H9 (cell line): ENCODE data around the gene SCN5A. TPM values are rescaled to one million over a fixed set of nuclear protein-coding genes. Genes with fewer than 3 reads are reported as not detected.

ENCODE experiments used
- DNase-seq: peaks from one replicate; pipeline ENCODE4 v3.0.0-alpha.2; 2017
- H2AFZ ChIP-seq: one replicate; pipeline ENCODE4 v1.6.1; 2013; ENCODE audit warnings: mild to moderate bottlenecking, low read length, control low read depth, moderate library complexity
- H2AK5ac ChIP-seq: 2 replicates; pipeline ENCODE4 v1.6.1; 2013; ENCODE audit warnings: low read length, control low read depth, mixed read lengths; ENCODE audit not compliant: insufficient read length
- H2BK120ac ChIP-seq: one replicate; pipeline ENCODE4 v1.6.1; 2013; ENCODE audit warnings: low read depth, mild to moderate bottlenecking, low read length, control low read depth, inconsistent platforms; ENCODE audit not compliant: poor library complexity, severe bottlenecking
- H2BK12ac ChIP-seq: 2 replicates; pipeline ENCODE4 v1.6.1; 2013; ENCODE audit warnings: low read length, control low read depth, mixed read lengths, low read depth; ENCODE audit not compliant: insufficient read length
- H2BK15ac ChIP-seq: 2 replicates; pipeline ENCODE4 v1.6.1; 2013; ENCODE audit warnings: low read depth, low read length, control low read depth
- H2BK20ac ChIP-seq: one replicate; pipeline ENCODE4 v1.6.1; 2013; ENCODE audit warnings: low read depth, mild to moderate bottlenecking, low read length, control low read depth, inconsistent platforms; ENCODE audit not compliant: poor library complexity, severe bottlenecking
- H2BK5ac ChIP-seq: 2 replicates; pipeline ENCODE4 v1.6.1; 2013; ENCODE audit warnings: low read length, control low read depth, mixed read lengths; ENCODE audit not compliant: insufficient read length
- H3K14ac ChIP-seq: 2 replicates; pipeline ENCODE4 v1.6.1; 2013; ENCODE audit warnings: low read length, control low read depth; ENCODE audit not compliant: insufficient read depth
- H3K18ac ChIP-seq: 2 replicates; pipeline ENCODE4 v1.6.1; 2013; ENCODE audit warnings: low read depth, mild to moderate bottlenecking, mixed read lengths, low read length, control low read depth; ENCODE audit not compliant: insufficient read length
- H3K23ac ChIP-seq: 2 replicates; pipeline ENCODE4 v1.6.1; 2013; ENCODE audit warnings: low read length, control low read depth, mixed read lengths, low read depth; ENCODE audit not compliant: insufficient read length
- H3K23me2 ChIP-seq: 2 replicates; pipeline ENCODE4 v1.6.1; 2013; ENCODE audit warnings: low read depth, mild to moderate bottlenecking, mixed read lengths, low read length, control low read depth; ENCODE audit not compliant: insufficient read length, poor library complexity, severe bottlenecking
- H3K27ac ChIP-seq: 2 replicates; pipeline ENCODE4 v1.5.1; 2013; ENCODE audit warnings: low read length, control low read depth, mixed read lengths, low read depth; ENCODE audit not compliant: insufficient read length
- H3K27me3 ChIP-seq: 2 replicates; pipeline ENCODE4 v1.6.1; 2013; ENCODE audit warnings: low read length, control low read depth, inconsistent platforms; ENCODE audit not compliant: insufficient read depth
- H3K4ac ChIP-seq: 2 replicates; pipeline ENCODE4 v1.6.1; 2013; ENCODE audit warnings: low read depth, mild to moderate bottlenecking, control low read depth, inconsistent platforms, low read length, moderate library complexity
- H3K4me1 ChIP-seq: 2 replicates; pipeline ENCODE4 v1.6.1; 2013; ENCODE audit warnings: low read length, control low read depth, inconsistent platforms; ENCODE audit not compliant: insufficient read depth
- H3K4me2 ChIP-seq: 2 replicates; pipeline ENCODE4 v1.6.1; 2013; ENCODE audit warnings: low read length, control low read depth, mixed read lengths; ENCODE audit not compliant: insufficient read length, insufficient read depth
- H3K56ac ChIP-seq: 2 replicates; pipeline ENCODE4 v1.6.1; 2013; ENCODE audit warnings: low read depth, mild to moderate bottlenecking, mixed read lengths, low read length, control low read depth; ENCODE audit not compliant: insufficient read length
- H3K79me1 ChIP-seq: 2 replicates; pipeline ENCODE4 v1.6.1; 2013; ENCODE audit warnings: low read depth, mild to moderate bottlenecking, moderate library complexity, low read length, control low read depth, inconsistent platforms; ENCODE audit not compliant: insufficient read depth, poor library complexity, severe bottlenecking
- H3K79me2 ChIP-seq: 2 replicates; pipeline ENCODE4 v1.6.1; 2013; ENCODE audit warnings: low read length, control low read depth, inconsistent platforms; ENCODE audit not compliant: insufficient read depth
- H3K9ac ChIP-seq: 2 replicates; pipeline ENCODE4 v1.6.1; 2013; ENCODE audit warnings: low read length, control low read depth, mixed read lengths; ENCODE audit not compliant: insufficient read length; ENCODE audit errors: extremely low read depth
- H3K9me3 ChIP-seq: one replicate; pipeline ENCODE4 v1.6.1; 2013; ENCODE audit warnings: low read depth, low read length, inconsistent platforms; ENCODE audit not compliant: control insufficient read depth
- H3T11ph ChIP-seq: one replicate; pipeline ENCODE4 v1.6.1; 2013; ENCODE audit warnings: mild to moderate bottlenecking, low read length, control low read depth, inconsistent platforms
- H4K20me1 ChIP-seq: one replicate; pipeline ENCODE4 v1.6.1; 2013; ENCODE audit not compliant: control insufficient read depth, insufficient read length, insufficient read depth
- H4K5ac ChIP-seq: 2 replicates; pipeline ENCODE4 v1.6.1; 2013; ENCODE audit warnings: low read depth, mild to moderate bottlenecking, mixed read lengths, low read length, control low read depth; ENCODE audit not compliant: insufficient read length
- H4K8ac ChIP-seq: replicated peaks from 2 replicates; pipeline ENCODE4 v1.6.1; 2013; ENCODE audit warnings: low read length, control low read depth, mixed read lengths, low read depth; ENCODE audit not compliant: insufficient read length
- H4K91ac ChIP-seq: 2 replicates; pipeline ENCODE4 v1.6.1; 2013; ENCODE audit warnings: low read depth, mild to moderate bottlenecking, moderate library complexity, mixed read lengths, low read length, control low read depth; ENCODE audit not compliant: insufficient read length
- H3K27ac Mint-ChIP-seq, 3 experiments: 2 replicates in 2 of 3; 3 replicates in 1 of 3; pipeline ENCODE4 v1.8.0; 2020 to 2021; ENCODE audit warnings: mixed read lengths in 3 of 3, mild to moderate bottlenecking in 1 of 3, moderate library complexity in 1 of 3
- H3K27me3 Mint-ChIP-seq: 2 replicates; pipeline ENCODE4 v1.8.0; 2021; ENCODE audit warnings: low read depth, mild to moderate bottlenecking, moderate library complexity, mixed read lengths
- H3K36me3 Mint-ChIP-seq, 3 experiments: 2 replicates in 2 of 3; 3 replicates in 1 of 3; pipeline ENCODE4 v1.8.0; 2020 to 2021; ENCODE audit warnings: low read depth in 3 of 3, mixed read lengths in 3 of 3; ENCODE audit not compliant: insufficient read depth in 1 of 3
- H3K4me1 Mint-ChIP-seq, 2 experiments: 2 replicates each; pipeline ENCODE4 v1.8.0; 2020; ENCODE audit warnings: mixed read lengths in 2 of 2
- H3K4me3 Mint-ChIP-seq, 2 experiments: 2 replicates in 1 of 2; 3 replicates in 1 of 2; pipeline ENCODE4 v1.8.0; 2020 to 2021; ENCODE audit warnings: mild to moderate bottlenecking in 2 of 2, mixed read lengths in 2 of 2, moderate library complexity in 1 of 2
- H3K9me3 Mint-ChIP-seq, 2 experiments: 2 replicates in 1 of 2; 3 replicates in 1 of 2; pipeline ENCODE4 v1.8.0; 2020; ENCODE audit warnings: mild to moderate bottlenecking in 2 of 2, mixed read lengths in 2 of 2, moderate library complexity in 1 of 2
- WGBS: extraction: QIAGEN DNeasy Blood & Tissue Kit; methylation state at CpG from one replicate; pipeline ENCODE4 v1.1.7; 2013; ENCODE audit warnings: missing lambda C conversion rate, low lambda C conversion rate, mixed read lengths; ENCODE audit not compliant: insufficient read length; ENCODE audit errors: extremely low coverage; 5-methylcytosine and 5-hydroxymethylcytosine counted together
- total RNA-seq: library from RNA; stranded (reverse); gene quantifications from 2 replicates; pipeline ENCODE4 v1.2.1, GENCODE V29; 2021
- TF ChIP-seq, protein P1 (sequence below): fragments of 200-600 bp; sonication (generic); conservative IDR thresholded peaks from 3 replicates; pipeline ENCODE4 v1.8.0; 2021; ENCODE audit warnings: antibody characterized with exemption, mild to moderate bottlenecking

Gene SCN5A
- total RNA-seq, 1 experiment from 2014 or later: 6.5 TPM

DNA sequence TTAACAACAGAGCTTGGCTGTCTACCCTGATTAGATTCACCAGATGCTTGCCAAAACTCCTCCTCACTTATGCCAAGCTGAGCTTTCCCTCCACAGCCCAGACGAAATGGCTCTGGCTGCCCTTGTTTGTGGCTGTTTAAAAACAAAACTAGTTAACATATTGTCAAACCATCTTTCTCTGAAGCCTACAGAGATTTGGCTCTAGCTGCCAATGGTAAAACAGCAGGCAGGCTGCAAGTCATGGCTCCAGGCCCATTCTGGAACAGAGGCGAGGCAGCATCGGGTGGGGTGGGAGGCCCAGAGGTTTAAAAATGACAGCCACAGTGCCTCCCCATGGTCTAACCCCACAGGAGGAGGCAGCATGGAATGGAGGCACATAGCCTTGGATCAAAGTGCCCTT, 75.9 kb downstream of the SCN5A start:
- no peaks in the 10 kb centered on the region for H4K20me1 ChIP-seq
- H3K14ac ChIP-seq: no peak overlapping the region
- H3K9me3 ChIP-seq: no peaks in the 10 kb centered on the region
- DNase-seq: peak; percentile 25
- H4K8ac ChIP-seq: no peak overlapping the region
- no peak overlapping the region for H3K9ac ChIP-seq
- H3K56ac ChIP-seq: no peak overlapping the region
- Mint-ChIP-seq H3K27me3 (no peaks in the 10 kb centered on the region; the same call in 1 of the 2 replicates), H3K36me3 (peaks cover 0 to 4% (median 0%) of the 10 kb centered on the region in 3 experiments; a peak in 4 of 7 replicates), H3K4me1 (peaks cover 9 to 11% of the 10 kb centered on the region in 2 experiments), H3K27ac (no peak overlapping the region; a peak in 1 of 7 replicates), H3K4me3 (no peak overlapping the region), H3K9me3 (no peaks in the 10 kb centered on the region; a peak in 1 of 5 replicates)
- H3K27me3 ChIP-seq: no peaks in the 10 kb centered on the region
- no peaks in the 10 kb centered on the region for H3K23me2 ChIP-seq
- no peak overlapping the region for H2BK15ac ChIP-seq
- no peak overlapping the region for H4K91ac ChIP-seq
- no peaks in the 10 kb centered on the region for H3K79me1 ChIP-seq
- no peaks in the 10 kb centered on the region for H3K79me2 ChIP-seq
- no peak overlapping the region for H2BK20ac ChIP-seq
- H3T11ph ChIP-seq: no peak overlapping the region
- no peak overlapping the region for H2AFZ ChIP-seq
- no peak overlapping the region for H3K4ac ChIP-seq
- H4K5ac ChIP-seq: no peak overlapping the region
- no CpG with 5 or more reads among the region's 3 CpGs for WGBS
- no peak overlapping the region for H2BK120ac ChIP-seq
- TF ChIP-seq, protein P1, sequence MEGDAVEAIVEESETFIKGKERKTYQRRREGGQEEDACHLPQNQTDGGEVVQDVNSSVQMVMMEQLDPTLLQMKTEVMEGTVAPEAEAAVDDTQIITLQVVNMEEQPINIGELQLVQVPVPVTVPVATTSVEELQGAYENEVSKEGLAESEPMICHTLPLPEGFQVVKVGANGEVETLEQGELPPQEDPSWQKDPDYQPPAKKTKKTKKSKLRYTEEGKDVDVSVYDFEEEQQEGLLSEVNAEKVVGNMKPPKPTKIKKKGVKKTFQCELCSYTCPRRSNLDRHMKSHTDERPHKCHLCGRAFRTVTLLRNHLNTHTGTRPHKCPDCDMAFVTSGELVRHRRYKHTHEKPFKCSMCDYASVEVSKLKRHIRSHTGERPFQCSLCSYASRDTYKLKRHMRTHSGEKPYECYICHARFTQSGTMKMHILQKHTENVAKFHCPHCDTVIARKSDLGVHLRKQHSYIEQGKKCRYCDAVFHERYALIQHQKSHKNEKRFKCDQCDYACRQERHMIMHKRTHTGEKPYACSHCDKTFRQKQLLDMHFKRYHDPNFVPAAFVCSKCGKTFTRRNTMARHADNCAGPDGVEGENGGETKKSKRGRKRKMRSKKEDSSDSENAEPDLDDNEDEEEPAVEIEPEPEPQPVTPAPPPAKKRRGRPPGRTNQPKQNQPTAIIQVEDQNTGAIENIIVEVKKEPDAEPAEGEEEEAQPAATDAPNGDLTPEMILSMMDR: no peak
- H2BK12ac ChIP-seq: no peak overlapping the region
- H3K4me1 ChIP-seq: no peaks in the 10 kb centered on the region; the same call in 1 of the 2 replicates
- no peak overlapping the region for H3K18ac ChIP-seq
- H3K23ac ChIP-seq: no peak overlapping the region
- no peak overlapping the region for H2BK5ac ChIP-seq
- no peak overlapping the region for H3K4me2 ChIP-seq
- H2AK5ac ChIP-seq: no peak overlapping the region
- no peak overlapping the region for H3K27ac ChIP-seq
